Measurements from ENCODE around the gene ACSS2. TPM values are rescaled to one million over a fixed set of nuclear protein-coding genes. Genes with fewer than 3 reads are reported as not detected.

Gene ACSS2
- polyA plus RNA-seq, 2 of the 4 experiments (the other 2 are of a cell fraction): 22.1 to 24.1 TPM

- H3K27ac ChIP-seq: no peak overlapping the region
- FAIRE-seq: no peak
- TF ChIP-seq EP300 (IDR thresholded peaks at IDR 0.05) (no peak), ELK1 (IDR thresholded peaks at IDR 0.05; ENCODE audit: low read depth, low read length) (no peak), NPAS2 (CRISPR knock-in tag; IDR thresholded peaks at IDR 0.05; ENCODE audit: borderline replicate concordance) (no peak), HOXB5 (CRISPR knock-in tag; IDR thresholded peaks at IDR 0.05) (no peak), REST (IDR thresholded peaks at IDR 0.05) (no peak), SREBF2 (IDR thresholded peaks at IDR 0.05) (no peak), HOXB13 (CRISPR knock-in tag; IDR thresholded peaks at IDR 0.05; ENCODE audit: low read depth) (no peak), CBX8 (IDR thresholded peaks at IDR 0.05) (no peak), E2F6 (IDR thresholded peaks at IDR 0.05; ENCODE audit: borderline replicate concordance, low read depth) (no peak), PHF8 (IDR thresholded peaks at IDR 0.05; ENCODE audit: borderline replicate concordance, low read depth) (no peak), RNF2 (IDR thresholded peaks at IDR 0.05; ENCODE audit: borderline replicate concordance, low read depth) (no peak), USF2 (IDR thresholded peaks at IDR 0.05) (no peak), ATOH8 (CRISPR knock-in tag; IDR thresholded peaks at IDR 0.05; ENCODE audit: low read depth) (no peak), ZFP36 (IDR thresholded peaks at IDR 0.05; ENCODE audit: borderline replicate concordance, partially characterized antibody) (no peak), ZNF302 (CRISPR knock-in tag; IDR thresholded peaks at IDR 0.05) (no peak), HEYL (CRISPR knock-in tag; IDR thresholded peaks at IDR 0.05) (no peak), EHMT2 (IDR thresholded peaks at IDR 0.05; ENCODE audit: low read depth) (no peak), CHD2 (IDR thresholded peaks at IDR 0.05; ENCODE audit: low read length, partially characterized antibody) (no peak), RAD21 (conservative IDR thresholded peaks at IDR 0.05 in 1 of 2, IDR thresholded peaks at IDR 0.05 in 1 of 2) (no peak), RARB (CRISPR knock-in tag; IDR thresholded peaks at IDR 0.05) (no peak)
- DNase-seq (ENCODE audit: low read depth in 1 of 2, low spot score in 1 of 2): no peak
- no peaks in the 10 kb centered on the region for H3K4me1 ChIP-seq
- H3K4me3 ChIP-seq: no peak overlapping the region
- POLR2A ChIA-PET: interaction anchor here (1.4 kb wide), 1 partner anchor 15 kb away, joined by 3 read pairs; no protein-coding TSS in a partner anchor
- no peak overlapping the region for H3K4me2 ChIP-seq
- CTCF ChIA-PET: interaction anchor here (0.6 to 2.3 kb wide), 6 partner anchors 15 to 478 kb away, joined by 3 to 11 read pairs (median 4); partner anchors contain the start of gene GGT7
- no peak for ATAC-seq
- WGBS (ENCODE audit: missing lambda C conversion rate): 88% methylated on average over 9 of the region's 9 CpGs
- H3K9me3 ChIP-seq: no peaks in the 10 kb centered on the region
These were observed 94.6 kb downstream of the ACSS2 start for GRCh38 chr20:34970846-34971560.
